ENCODE results near the gene NXN. TPM values are rescaled to one million over a fixed set of nuclear protein-coding genes. Genes with fewer than 3 reads are reported as not detected.

The NXN gene
- total RNA-seq, 2 donors from 2014 or later: 124 to 201 TPM

- Histone ChIP-seq H3K9ac (ENCODE audit: extremely low read depth, low read length, poor library complexity, severe bottlenecking) (no peak overlapping the region), H3K4me1 (ENCODE audit: control insufficient read depth, insufficient read depth, low read length) (peaks cover 11% of the 10 kb centered on the region), H3K4me3 (ENCODE audit: low read length) (no peak overlapping the region), H3K27ac (ENCODE audit: low read depth, low read length) (no peak overlapping the region), H3K27me3 (ENCODE audit: control insufficient read depth, insufficient read depth, low read length, poor library complexity, severe bottlenecking) (no peaks in the 10 kb centered on the region), H3K36me3 (ENCODE audit: control insufficient read depth, insufficient read depth, low read length) (peaks cover 58% of the 10 kb centered on the region), H3K9me3 (ENCODE audit: control insufficient read depth, low read length) (no peaks in the 10 kb centered on the region)
- DNase-seq: no peak
- H3K4me3 Mint-ChIP-seq: no peak overlapping the region
- H3K9me3 Mint-ChIP-seq: no peaks in the 10 kb centered on the region
- peaks cover 46% of the 10 kb centered on the region for H3K36me3 Mint-ChIP-seq (ENCODE audit: low read depth)
- no peak overlapping the region for H3K27ac Mint-ChIP-seq
- no peak for TF ChIP-seq CTCF (conservative IDR thresholded peaks at IDR 0.05)
- no peaks in the 10 kb centered on the region for H3K27me3 Mint-ChIP-seq (ENCODE audit: insufficient read depth)
- 91 to 100% methylated on average over 3 to 4 of the region's 4 CpGs for WGBS, 2 experiments (ENCODE audit: insufficient coverage in 1 of 2, insufficient read length in 1 of 2)
- peaks cover 7% of the 10 kb centered on the region for H3K4me1 Mint-ChIP-seq
Observed at GRCh38 chr17:1002412-1002753, 22.8 kb upstream of the NXN start.

GRCh38 chr17:1001640-1002411 is 22.2 kb upstream of the NXN start:
- Mint-ChIP-seq H3K4me3 (no peak overlapping the region), H3K27ac (no peak overlapping the region), H3K27me3 (ENCODE audit: insufficient read depth) (no peaks in the 10 kb centered on the region), H3K9me3 (no peaks in the 10 kb centered on the region), H3K4me1 (peaks cover 7% of the 10 kb centered on the region), H3K36me3 (ENCODE audit: low read depth) (peaks cover 44% of the 10 kb centered on the region)
- no peak for DNase-seq
- Histone ChIP-seq H3K9me3 (ENCODE audit: control insufficient read depth, low read length) (no peaks in the 10 kb centered on the region), H3K36me3 (ENCODE audit: control insufficient read depth, insufficient read depth, low read length) (peaks cover 54% of the 10 kb centered on the region), H3K4me3 (ENCODE audit: low read length) (no peak overlapping the region), H3K4me1 (ENCODE audit: control insufficient read depth, insufficient read depth, low read length) (peaks cover 11% of the 10 kb centered on the region), H3K27ac (ENCODE audit: low read depth, low read length) (no peak overlapping the region), H3K9ac (ENCODE audit: extremely low read depth, low read length, poor library complexity, severe bottlenecking) (no peak overlapping the region), H3K27me3 (ENCODE audit: control insufficient read depth, insufficient read depth, low read length, poor library complexity, severe bottlenecking) (no peaks in the 10 kb centered on the region)
- TF ChIP-seq CTCF (conservative IDR thresholded peaks at IDR 0.05): no peak
- 87 to 90% methylated on average over 9 to 17 of the region's 18 CpGs for WGBS, 2 experiments (ENCODE audit: insufficient coverage in 1 of 2, insufficient read length in 1 of 2)

- peaks cover 1% of the 10 kb centered on the region for H3K27me3 Mint-ChIP-seq (ENCODE audit: insufficient read depth)
- no peaks in the 10 kb centered on the region for H3K27me3 ChIP-seq (ENCODE audit: control insufficient read depth, insufficient read depth, low read length, poor library complexity, severe bottlenecking)
- H3K36me3 Mint-ChIP-seq (ENCODE audit: low read depth): peaks cover 44% of the 10 kb centered on the region
- 95% methylated on average over 11 to 15 of the region's 15 CpGs for WGBS, 2 experiments (ENCODE audit: insufficient coverage in 1 of 2, insufficient read length in 1 of 2)
- no peak overlapping the region for H3K4me3 Mint-ChIP-seq
- no peak overlapping the region for H3K27ac ChIP-seq (ENCODE audit: low read depth, low read length)
- no peak for DNase-seq
- peak overlapping the region; percentile 15 for H3K27ac Mint-ChIP-seq
- peaks cover 7% of the 10 kb centered on the region for H3K4me1 Mint-ChIP-seq
- no peak overlapping the region for H3K4me3 ChIP-seq (ENCODE audit: low read length)
- H3K9me3 Mint-ChIP-seq: no peaks in the 10 kb centered on the region
- peaks cover 53% of the 10 kb centered on the region for H3K36me3 ChIP-seq (ENCODE audit: control insufficient read depth, insufficient read depth, low read length)
- H3K9ac ChIP-seq (ENCODE audit: extremely low read depth, low read length, poor library complexity, severe bottlenecking): no peak overlapping the region
- no peak for TF ChIP-seq CTCF (conservative IDR thresholded peaks at IDR 0.05)
- H3K4me1 ChIP-seq (ENCODE audit: control insufficient read depth, insufficient read depth, low read length): peaks cover 7% of the 10 kb centered on the region
- H3K9me3 ChIP-seq (ENCODE audit: control insufficient read depth, low read length): no peaks in the 10 kb centered on the region
Observed at GRCh38 chr17:1000597-1001461, 21.3 kb upstream of the NXN start.
